ENCODE measurements around the gene SRR.

- TF ChIP-seq TSHZ2 (CRISPR knock-in tag; IDR thresholded peaks at IDR 0.05) = no peak
- TF ChIP-seq CREB5 (CRISPR knock-in tag; IDR thresholded peaks at IDR 0.05; ENCODE audit: low read depth) = no peak
- TF ChIP-seq ZC3H10 (CRISPR knock-in tag; IDR thresholded peaks at IDR 0.05) = no peak
- no peak for TF ChIP-seq ZFP3 (CRISPR knock-in tag; IDR thresholded peaks at IDR 0.05)
- no peak for TF ChIP-seq ISL1 (CRISPR knock-in tag; IDR thresholded peaks at IDR 0.05)
- no peak for TF ChIP-seq PATZ1 (CRISPR knock-in tag; IDR thresholded peaks at IDR 0.05; ENCODE audit: borderline replicate concordance)
Observed at GRCh38 chr17:2259769-2260536, 43.8 kb upstream of the SRR start.
